Mucosa of gallbladder (tissue), 1 donor: ENCODE data around the gene SLC44A1. TPM values are rescaled to one million over a fixed set of nuclear protein-coding genes. Genes with fewer than 3 reads are reported as not detected.

Experiments used
- DNase-seq: peaks from one replicate; pipeline ENCODE4 v3.0.0-alpha.2; 2020; ENCODE audit warnings: low spot score
- total RNA-seq: library from RNA; stranded (reverse); gene quantifications from one replicate; pipeline ENCODE4 v1.2.1, GENCODE V29; 2021
- donor health status: DM: no; HTN: no; CAD: no.

Gene SLC44A1
- total RNA-seq, 1 donor from 2014 or later = 69.1 TPM

- DNase-seq = no peak
These were observed 187.2 kb downstream of the SLC44A1 start for GRCh38 chr9:105431424-105432246.

- DNase-seq = peak; percentile 22
These were observed 187.9 kb downstream of the SLC44A1 start for GRCh38 chr9:105432247-105432842.

DNA sequence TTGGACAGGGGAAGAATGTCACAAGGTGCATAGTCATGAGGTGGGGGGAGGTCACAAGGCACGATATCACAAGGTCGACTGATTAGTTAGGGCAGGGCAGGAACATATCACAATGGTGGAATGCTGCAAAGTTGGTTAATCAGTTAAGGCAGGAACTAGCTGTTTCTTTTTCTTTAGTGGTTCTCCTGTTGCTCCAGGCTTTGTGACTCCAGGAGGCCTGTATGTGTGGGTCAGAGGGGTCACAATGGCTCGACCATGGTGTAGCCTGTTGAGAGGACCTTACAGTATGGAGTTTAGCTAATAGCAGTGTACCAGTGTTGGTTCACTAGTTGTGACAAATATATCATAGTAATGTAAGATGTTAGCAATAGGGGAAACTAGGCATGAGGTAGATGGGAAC is 191.0 kb downstream of the SLC44A1 start:
- no peak for DNase-seq

- DNase-seq = no peak
These were observed 192.3 kb downstream of the SLC44A1 start for GRCh38 chr9:105436783-105437182.

GRCh38 chr9:105437704-105438103 is 193.3 kb downstream of the SLC44A1 start:
- DNase-seq = no peak

GRCh38 chr9:105438141-105438806 is 193.8 kb downstream of the SLC44A1 start:
- peak; percentile 47 for DNase-seq

DNA sequence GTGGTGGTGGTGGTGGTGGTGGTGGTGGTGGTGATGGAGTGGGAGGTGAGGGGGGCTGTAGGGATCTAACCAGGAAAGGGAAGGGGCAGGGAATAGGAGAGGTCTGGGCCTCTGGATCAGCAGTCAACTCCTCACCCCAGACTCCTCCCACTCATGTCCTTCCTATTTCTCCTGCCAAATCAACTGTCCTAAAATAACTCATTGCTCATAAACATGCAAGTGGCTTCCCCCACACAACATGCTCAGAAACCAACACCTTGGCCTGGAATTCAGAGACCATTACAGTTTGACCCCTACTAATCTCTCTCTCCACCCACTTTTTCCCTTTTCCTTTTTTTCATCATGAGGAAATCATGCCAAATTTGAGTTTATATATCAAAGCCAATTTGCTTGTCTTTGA is 195.0 kb downstream of the SLC44A1 start:
- no peak for DNase-seq

DNA sequence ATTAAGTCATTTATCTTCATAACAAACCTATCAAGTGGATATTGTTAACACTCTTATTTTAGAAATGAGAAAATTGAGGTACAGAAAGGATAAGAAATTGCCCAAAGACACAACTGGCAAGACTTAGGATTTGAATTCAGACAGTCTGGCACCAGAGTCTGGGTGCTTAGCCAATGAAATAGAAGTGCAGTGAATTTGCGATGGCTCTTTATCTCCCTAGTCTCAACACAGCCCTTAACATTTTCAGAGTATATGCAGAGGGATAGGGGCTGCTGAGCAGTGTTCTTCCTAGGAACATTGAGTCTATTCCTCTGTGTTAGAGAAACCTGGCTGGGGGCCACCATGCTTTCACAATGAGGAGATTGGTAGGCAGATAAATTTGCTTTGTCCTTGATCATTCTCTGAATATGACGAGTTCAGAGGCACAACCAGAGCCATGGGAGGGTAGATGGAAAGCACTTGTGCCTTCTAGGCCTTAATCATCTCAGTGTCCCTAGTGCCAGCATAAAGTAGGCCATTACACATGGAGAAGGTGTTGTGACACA is 197.2 kb downstream of the SLC44A1 start:
- no peak for DNase-seq

DNA sequence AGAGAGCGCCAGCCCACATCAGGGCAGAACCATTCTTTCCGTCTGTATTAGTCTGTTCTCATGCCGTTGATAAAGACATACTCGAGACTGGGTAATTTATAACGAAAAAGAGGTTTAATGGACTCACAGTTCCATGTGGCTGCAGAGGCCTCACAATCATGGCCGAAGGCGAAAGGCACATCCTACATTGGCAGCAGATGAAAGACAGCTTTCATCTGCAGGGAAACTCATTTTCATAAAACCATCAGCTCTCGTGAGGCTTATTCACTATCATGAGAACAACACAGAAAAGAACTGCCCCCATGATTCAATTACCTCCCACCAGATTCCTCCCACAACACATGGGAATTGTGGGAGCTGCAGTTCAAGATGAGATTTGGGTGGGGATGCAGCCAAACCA is 198.7 kb downstream of the SLC44A1 start:
- no peak for DNase-seq

GRCh38 chr9:105444130-105444529 is 199.7 kb downstream of the SLC44A1 start:
- DNase-seq = no peak

- no peak for DNase-seq
These were observed 200.9 kb downstream of the SLC44A1 start for GRCh38 chr9:105445203-105445881.

- DNase-seq = no peak
These were observed 202.9 kb downstream of the SLC44A1 start for GRCh38 chr9:105447386-105447813.

DNA sequence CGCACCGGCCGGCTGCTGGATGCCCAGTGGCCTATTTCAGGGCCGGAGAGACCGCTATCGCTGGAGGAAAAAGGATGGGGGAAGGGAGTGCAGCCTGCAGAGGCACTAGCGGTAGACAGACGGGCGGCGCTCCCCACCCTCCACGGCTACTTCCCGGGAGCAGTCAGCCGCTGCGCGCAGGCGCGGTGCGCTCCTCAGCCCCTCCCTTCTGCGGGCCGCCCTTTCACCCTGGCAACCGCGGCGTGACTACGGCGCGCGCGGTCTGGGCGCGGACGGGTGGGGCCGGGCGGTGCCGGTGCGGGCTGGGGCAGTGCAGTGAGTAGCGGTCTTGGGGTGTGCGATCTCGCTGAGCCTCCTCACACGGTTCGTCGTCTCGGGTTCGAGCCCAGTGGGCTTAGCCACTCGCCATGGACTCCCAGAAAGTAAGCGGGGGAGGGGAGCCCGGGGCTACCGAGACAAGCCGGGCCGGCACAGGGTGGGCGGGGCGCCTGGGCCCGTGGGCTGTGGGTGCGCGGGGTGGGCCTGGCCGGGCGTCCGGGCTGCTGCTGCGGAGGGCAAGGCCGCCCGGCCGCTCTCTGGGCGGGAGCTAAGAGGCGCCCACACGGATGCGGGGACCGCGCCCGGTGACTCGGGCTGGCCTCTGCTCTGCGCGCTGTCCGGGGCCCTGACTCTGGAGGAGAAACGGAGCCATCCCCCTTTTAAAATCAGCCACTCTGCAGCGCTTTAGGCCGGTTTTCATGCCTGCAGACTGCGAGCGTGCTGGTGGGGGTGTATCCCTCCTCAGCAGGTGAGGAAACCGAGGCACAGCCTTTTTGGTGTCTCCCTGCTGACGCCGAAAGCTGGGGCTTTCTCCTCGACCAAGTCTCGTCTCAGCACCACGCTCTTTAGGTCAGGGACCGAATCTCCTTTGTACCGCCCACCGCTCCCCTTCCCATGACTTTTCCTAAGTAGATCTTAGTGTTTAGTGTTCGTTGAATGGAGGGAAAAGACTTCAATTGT is 203.7 kb downstream of the SLC44A1 start, which contains the start of gene FSD1L:
Gene FSD1L, plus strand, starts transcription at position 221 of the 999 bp plus-strand sequence. Its CDS starts 187 bp downstream, at position 408.
- DNase-seq = peak; percentile 91

GRCh38 chr9:105449081-105449480 is 204.6 kb downstream of the SLC44A1 start:
- DNase-seq = no peak

GRCh38 chr9:105452185-105452584 is 207.7 kb downstream of the SLC44A1 start:
- DNase-seq = no peak

GRCh38 chr9:105455836-105456475 is 211.5 kb downstream of the SLC44A1 start:
- no peak for DNase-seq

DNA sequence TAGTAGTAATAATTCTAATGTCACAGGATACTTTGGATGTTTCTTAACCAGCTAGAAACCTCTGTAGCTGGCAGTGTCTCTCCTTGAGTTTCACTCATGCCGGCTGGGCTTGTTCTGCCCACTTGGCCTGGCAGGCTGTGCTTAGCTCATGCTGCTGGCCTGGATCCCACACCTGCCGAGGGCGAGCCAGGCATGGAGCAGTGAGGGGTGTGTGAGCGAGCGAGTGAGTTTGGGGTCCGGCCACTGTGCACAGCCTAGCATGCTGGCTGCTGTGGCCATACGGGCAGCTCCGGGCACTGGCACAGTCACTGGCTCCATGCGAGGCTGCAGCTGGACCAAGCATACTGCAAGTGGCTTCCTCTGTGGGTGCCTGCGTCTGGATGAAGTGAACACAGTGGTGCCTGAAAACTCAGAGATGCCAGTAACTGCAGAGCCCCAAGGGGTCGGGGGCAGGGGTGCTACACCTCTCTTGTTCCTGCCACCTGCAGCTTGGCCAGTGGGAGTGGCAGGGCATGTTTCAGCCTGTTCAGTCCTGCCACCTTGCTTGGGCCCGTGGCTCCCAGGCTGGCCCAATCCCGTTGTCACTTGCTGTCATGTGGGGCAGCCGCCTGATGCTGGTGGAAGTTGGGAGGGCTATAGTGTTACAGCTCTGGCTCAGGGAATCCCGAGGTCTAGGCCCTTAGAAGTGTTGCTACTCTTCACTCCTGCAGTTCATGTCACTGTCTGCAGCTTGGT is 213.3 kb downstream of the SLC44A1 start:
- no peak for DNase-seq

- DNase-seq = no peak
These were observed 214.0 kb downstream of the SLC44A1 start for GRCh38 chr9:105458404-105458803.

DNA sequence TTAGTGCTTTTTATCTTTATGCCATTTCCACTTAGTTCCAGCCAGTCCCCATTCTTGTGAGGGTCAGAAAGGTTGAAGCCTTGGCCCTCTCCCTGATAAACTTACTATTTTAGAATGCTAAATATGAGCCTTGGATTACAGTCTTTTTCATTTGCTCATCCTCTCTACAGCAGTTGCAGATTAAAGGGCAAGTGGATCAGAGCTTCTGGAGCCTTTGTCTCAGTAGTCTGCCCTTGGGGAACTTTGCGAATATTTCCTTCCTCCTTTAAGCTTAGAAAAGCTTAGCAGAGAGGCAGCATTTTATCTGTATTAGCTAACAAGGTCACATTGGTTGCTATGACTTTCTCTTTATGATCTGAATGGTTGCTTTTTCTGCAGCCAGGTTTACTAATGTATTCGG is 214.9 kb downstream of the SLC44A1 start:
- no peak for DNase-seq
